Gastrocnemius medialis (tissue), 4 donors: Measurements from ENCODE around the gene ZNF775.

Experiments
- CTCF ChIP-seq, 5 experiments: fragments of 450-650 bp in 3 of 5; fragments of 200-600 bp in 2 of 5; sonication (generic) in 2 of 5; IDR thresholded peaks in 4 of 5; conservative IDR thresholded peaks in 1 of 5; 1 replicate in 4 of 5; 2 replicates in 1 of 5; pipeline ENCODE4 v1.5.1; 2016 to 2019; ENCODE audit warnings: antibody characterized with exemption in 5 of 5, mild to moderate bottlenecking in 3 of 5, moderate library complexity in 3 of 5
- POLR2A ChIP-seq, 2 donors: fragments of 450-650 bp; IDR thresholded peaks; one replicate each; pipeline ENCODE4 v1.6.1; 2017; ENCODE audit warnings: antibody characterized with exemption in 2 of 2, mild to moderate bottlenecking in 2 of 2, moderate library complexity in 2 of 2

- TF ChIP-seq CTCF (IDR thresholded peaks at IDR 0.05 in 4 of 5, conservative IDR thresholded peaks at IDR 0.05 in 1 of 5) = peak; percentile 89 to 98 (median 93)
- TF ChIP-seq POLR2A (IDR thresholded peaks at IDR 0.05) = no peak
These were observed 9.8 kb downstream of the ZNF775 start for GRCh38 chr7:150388709-150389531.
